Measurements from ENCODE around the gene PLVAP.
"Not testable (repeated sequence)": the region's sequence is repeated elsewhere in the genome, so short reads cannot be mapped to it uniquely, and the experiment has no call there.

Gene PLVAP

DNA sequence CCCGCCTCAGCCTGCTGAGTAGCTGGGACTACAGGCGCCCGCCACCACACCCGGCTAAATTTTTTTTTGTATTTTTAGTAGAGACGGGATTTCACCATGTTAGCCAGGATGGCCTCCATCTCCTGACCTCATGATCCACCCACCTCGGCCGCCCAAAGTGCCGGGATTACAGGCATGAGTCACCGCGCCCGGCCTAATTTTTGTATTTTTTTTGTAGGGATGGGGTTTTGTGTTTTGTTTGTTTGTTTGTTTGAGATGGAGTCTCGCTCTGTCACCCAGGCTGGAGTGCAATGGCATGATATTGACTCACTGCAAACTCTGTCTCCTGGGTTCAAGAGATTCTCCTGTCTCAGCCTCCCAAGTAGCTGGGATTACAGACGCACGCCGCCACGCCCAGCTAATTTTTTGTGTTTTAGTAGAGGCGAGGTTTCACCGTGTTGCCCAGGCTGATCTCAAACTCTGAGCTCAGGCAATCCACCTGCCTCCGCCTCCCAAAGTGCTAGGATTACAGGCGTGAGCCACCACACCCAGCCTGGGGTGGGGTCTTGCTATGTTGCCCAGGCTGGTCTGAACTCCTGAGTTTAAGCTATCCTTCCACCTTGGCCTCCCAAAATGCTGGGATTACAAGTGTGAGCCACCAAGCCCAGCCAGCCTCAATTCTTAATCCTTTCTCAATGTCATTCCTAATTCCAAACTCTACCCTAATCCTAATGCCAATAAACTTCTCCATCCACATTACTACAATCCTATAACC is 13.1 kb downstream of the PLVAP start:
- DNase-seq (ENCODE audit: low spot score in 2 of 2); H3K4me1 Mint-ChIP-seq; H3K9me3 Mint-ChIP-seq; H3K27ac Mint-ChIP-seq (ENCODE audit: low read depth); H3K4me3 Mint-ChIP-seq; ATAC-seq (replicated peaks; ENCODE audit: extremely low read depth, poor library complexity, severe bottlenecking); H3K36me3 Mint-ChIP-seq (ENCODE audit: insufficient read depth): not testable (repeated sequence)
- peaks cover 22% of the 10 kb centered on the region for H3K27me3 Mint-ChIP-seq

GRCh38 chr19:17359905-17360800 is 17.0 kb downstream of the PLVAP start:
- Mint-ChIP-seq H3K4me3 (no peak overlapping the region), H3K4me1 (no peaks in the 10 kb centered on the region), H3K36me3 (ENCODE audit: insufficient read depth) (peaks cover 1% of the 10 kb centered on the region), H3K27me3 (peaks cover 4% of the 10 kb centered on the region), H3K27ac (ENCODE audit: low read depth) (no peak overlapping the region), H3K9me3 (no peaks in the 10 kb centered on the region)
- DNase-seq (ENCODE audit: low spot score in 2 of 2): no peak
- no peak for ATAC-seq (replicated peaks; ENCODE audit: extremely low read depth, poor library complexity, severe bottlenecking)

- Mint-ChIP-seq H3K4me3 (no peak overlapping the region), H3K27ac (ENCODE audit: low read depth) (no peak overlapping the region), H3K36me3 (ENCODE audit: insufficient read depth) (peaks cover 2% of the 10 kb centered on the region), H3K27me3 (peaks cover 7% of the 10 kb centered on the region), H3K4me1 (no peaks in the 10 kb centered on the region), H3K9me3 (no peaks in the 10 kb centered on the region)
- DNase-seq (ENCODE audit: low spot score in 2 of 2) (no peak), ATAC-seq (replicated peaks; ENCODE audit: extremely low read depth, poor library complexity, severe bottlenecking) (no peak)
These were observed 18.7 kb downstream of the PLVAP start for GRCh38 chr19:17358395-17358794.

GRCh38 chr19:17357724-17358123 is 19.4 kb downstream of the PLVAP start:
- Mint-ChIP-seq H3K4me1 (no peaks in the 10 kb centered on the region), H3K27ac (ENCODE audit: low read depth) (no peak overlapping the region), H3K36me3 (ENCODE audit: insufficient read depth) (peaks cover 2% of the 10 kb centered on the region), H3K9me3 (no peaks in the 10 kb centered on the region), H3K4me3 (no peak overlapping the region), H3K27me3 (peaks cover 14% of the 10 kb centered on the region)
- ATAC-seq (replicated peaks; ENCODE audit: extremely low read depth, poor library complexity, severe bottlenecking): no peak
- no peak for DNase-seq (ENCODE audit: low spot score in 2 of 2)

DNA sequence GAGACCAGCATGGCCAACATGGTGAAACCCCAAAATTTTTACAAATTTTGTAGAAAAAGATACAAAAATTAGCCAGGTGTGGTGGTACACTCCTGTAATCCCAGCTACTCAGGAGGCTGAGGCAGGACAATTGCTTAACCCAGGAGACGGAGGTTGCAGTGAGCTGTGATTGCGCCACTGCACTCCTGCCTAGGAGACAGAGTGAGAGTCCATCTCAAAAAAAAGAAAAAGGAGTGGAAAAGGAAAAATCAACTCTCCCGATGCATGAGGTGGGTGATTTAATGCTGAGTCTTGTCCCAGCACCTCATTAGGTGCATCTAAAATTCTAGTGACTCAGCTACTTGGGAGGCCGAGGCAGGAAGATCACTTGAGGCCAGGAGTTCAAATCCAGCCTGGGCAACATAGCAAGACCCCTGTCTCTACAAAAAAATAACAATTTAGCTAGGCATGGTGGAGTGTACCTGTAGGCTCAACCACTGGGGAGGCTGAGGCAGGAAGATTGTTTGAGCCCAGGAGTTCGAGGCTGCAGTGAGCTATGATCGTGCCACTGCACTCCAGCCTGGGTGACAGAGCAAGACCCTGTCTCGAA is 20.0 kb downstream of the PLVAP start:
- DNase-seq (ENCODE audit: low spot score in 2 of 2) (no peak), ATAC-seq (replicated peaks; ENCODE audit: extremely low read depth, poor library complexity, severe bottlenecking) (no peak)
- H3K27ac Mint-ChIP-seq (ENCODE audit: low read depth): no peak overlapping the region
- no peaks in the 10 kb centered on the region for H3K4me1 Mint-ChIP-seq
- no peak overlapping the region for H3K4me3 Mint-ChIP-seq
- peaks cover 2% of the 10 kb centered on the region for H3K36me3 Mint-ChIP-seq (ENCODE audit: insufficient read depth)
- no peaks in the 10 kb centered on the region for H3K9me3 Mint-ChIP-seq
- H3K27me3 Mint-ChIP-seq: peaks cover 17% of the 10 kb centered on the region

DNA sequence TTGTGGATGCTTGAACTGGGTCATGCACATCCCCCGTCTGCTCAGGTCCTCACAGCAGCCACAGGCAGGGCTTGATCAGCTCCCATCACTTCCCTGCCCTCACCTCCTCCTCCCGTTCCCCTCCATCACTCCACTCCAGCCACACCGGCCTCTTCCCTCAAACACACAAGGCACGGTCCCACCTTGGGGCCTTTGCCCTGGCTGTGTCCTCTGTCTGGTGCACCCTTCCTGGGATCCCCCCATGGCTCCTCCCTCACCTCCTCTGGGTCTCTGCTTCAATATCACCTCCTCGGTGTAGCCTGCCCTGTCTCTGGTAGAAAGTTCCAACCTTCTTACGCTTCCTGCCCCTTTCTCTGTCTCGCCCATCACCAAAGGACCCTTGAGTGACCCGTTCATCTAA is 23.8 kb downstream of the PLVAP start:
- DNase-seq (ENCODE audit: low spot score in 2 of 2) (no peak), ATAC-seq (replicated peaks; ENCODE audit: extremely low read depth, poor library complexity, severe bottlenecking) (no peak)
- peaks cover 2% of the 10 kb centered on the region for H3K36me3 Mint-ChIP-seq (ENCODE audit: insufficient read depth)
- H3K4me3 Mint-ChIP-seq: no peak overlapping the region
- peaks cover 35% of the 10 kb centered on the region for H3K27me3 Mint-ChIP-seq
- no peaks in the 10 kb centered on the region for H3K9me3 Mint-ChIP-seq
- H3K4me1 Mint-ChIP-seq: no peaks in the 10 kb centered on the region
- H3K27ac Mint-ChIP-seq (ENCODE audit: low read depth): no peak overlapping the region

DNA sequence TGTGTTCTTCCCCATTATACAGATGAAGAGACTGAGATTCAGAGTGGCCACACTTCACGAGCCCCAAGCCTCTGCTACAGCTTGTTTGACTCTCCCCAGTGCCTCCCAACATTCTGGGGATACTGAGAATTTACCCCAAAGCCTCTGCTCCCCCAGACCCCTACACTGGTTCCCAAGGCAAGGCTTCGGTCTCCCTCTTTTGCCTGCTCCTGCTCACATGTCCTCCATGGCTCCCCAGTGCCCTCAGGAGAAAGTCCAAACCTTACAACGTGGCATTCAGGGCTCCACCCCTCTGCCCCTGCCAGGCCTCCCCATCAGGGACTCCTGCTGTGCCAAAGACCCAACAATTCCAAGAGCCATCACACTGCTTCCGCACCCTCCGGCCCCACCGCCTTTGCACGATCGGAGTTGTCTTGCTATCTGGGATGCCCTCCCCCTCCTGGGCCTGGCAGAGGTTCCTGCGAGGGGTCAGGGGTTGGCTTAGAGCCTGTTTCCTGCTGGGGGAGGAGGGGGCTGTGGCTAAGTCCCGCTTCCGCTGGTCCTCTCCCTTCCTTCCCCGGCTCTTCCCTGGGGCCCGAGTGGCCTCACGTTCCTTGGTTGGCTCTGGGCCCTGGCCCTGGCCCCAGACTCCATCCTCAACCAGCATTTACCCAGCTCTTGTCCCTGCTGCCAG is 24.4 kb downstream of the PLVAP start:
- DNase-seq (ENCODE audit: low spot score in 2 of 2) (no peak), ATAC-seq (replicated peaks; ENCODE audit: extremely low read depth, poor library complexity, severe bottlenecking) (no peak)
- H3K27me3 Mint-ChIP-seq: peaks cover 42% of the 10 kb centered on the region
- H3K4me1 Mint-ChIP-seq: no peaks in the 10 kb centered on the region
- H3K27ac Mint-ChIP-seq (ENCODE audit: low read depth): no peak overlapping the region
- H3K36me3 Mint-ChIP-seq (ENCODE audit: insufficient read depth): peaks cover 2% of the 10 kb centered on the region
- no peak overlapping the region for H3K4me3 Mint-ChIP-seq
- H3K9me3 Mint-ChIP-seq: no peaks in the 10 kb centered on the region

DNA sequence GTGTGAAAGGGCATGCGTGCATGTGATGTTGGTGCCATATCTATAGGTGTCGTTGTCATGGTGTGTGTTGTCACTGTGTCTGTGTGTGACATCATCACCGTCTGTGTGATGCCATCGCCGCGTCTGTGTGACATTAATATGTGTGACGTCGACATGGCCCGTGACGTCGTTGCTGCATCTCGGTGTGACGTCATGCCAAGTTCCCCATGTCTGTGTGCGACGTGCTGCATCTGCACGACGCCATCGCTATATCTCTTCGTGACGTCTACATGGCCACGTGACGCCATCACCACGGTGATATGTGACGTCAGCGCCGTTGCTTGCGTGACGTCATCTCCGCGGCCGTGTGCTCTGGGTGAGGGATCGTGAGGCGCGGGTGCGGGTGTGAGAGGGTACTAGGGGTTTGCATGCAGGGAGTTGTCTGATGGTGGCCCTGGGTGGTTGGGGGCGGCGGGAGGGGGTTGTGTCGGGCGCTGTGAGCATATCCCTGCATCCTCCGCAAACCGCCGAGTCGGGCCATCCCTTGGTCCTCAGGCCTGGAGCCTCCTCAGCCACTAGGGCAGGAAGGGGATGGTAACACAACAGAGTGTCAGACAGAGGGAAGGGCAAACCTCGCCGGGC is 25.2 kb downstream of the PLVAP start:
- Mint-ChIP-seq H3K4me1 (no peaks in the 10 kb centered on the region), H3K36me3 (ENCODE audit: insufficient read depth) (peaks cover 2% of the 10 kb centered on the region), H3K27me3 (peaks cover 49% of the 10 kb centered on the region), H3K27ac (ENCODE audit: low read depth) (no peak overlapping the region), H3K9me3 (no peaks in the 10 kb centered on the region), H3K4me3 (no peak overlapping the region)
- ATAC-seq (replicated peaks; ENCODE audit: extremely low read depth, poor library complexity, severe bottlenecking) (no peak), DNase-seq (ENCODE audit: low spot score in 2 of 2) (no peak)

DNA sequence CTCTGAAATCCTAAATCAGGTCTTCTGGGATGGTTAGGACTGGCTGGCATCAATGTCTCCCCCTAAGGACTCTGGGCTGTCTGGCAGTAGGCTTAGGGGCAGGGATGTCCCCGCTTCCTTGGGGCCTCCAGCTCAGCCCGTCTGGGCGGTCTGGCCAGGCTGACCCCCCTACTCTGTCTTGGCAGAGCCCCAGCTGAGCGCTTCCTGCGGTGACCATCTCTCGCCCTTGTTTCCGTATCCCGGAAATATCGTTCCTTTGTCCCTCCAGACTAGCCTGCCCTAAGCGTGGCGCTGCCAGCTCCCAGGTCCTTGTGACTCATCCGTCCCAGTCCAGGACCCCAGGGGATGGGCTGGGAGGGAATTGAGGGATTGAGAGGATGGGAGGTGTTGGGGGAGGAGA is 28.4 kb downstream of the PLVAP start:
- peaks cover 45% of the 10 kb centered on the region for H3K27me3 Mint-ChIP-seq

DNA sequence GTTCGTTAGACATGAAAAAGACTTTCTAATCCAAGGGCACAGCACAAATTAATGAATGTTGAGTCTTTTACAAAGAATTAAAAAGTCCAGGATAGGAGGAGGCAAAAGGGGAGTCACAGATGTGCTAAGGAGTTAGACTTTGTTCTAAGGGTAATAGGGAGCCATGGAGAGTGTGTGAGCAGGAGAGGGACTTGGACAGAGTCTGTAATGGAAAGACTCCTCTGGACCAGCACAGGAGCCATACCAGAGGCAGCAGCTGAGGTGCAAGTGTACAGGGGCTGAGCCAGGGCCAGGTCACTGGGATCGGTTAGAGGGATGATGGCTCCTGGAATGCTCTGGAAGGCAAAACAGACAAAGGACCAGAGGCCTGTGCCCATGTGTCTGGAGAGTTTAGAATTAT is 29.3 kb downstream of the PLVAP start:
- Mint-ChIP-seq H3K9me3 (no peaks in the 10 kb centered on the region), H3K4me1 (peaks cover 6% of the 10 kb centered on the region), H3K4me3 (no peak overlapping the region), H3K27me3 (peaks cover 36% of the 10 kb centered on the region), H3K27ac (ENCODE audit: low read depth) (no peak overlapping the region), H3K36me3 (ENCODE audit: insufficient read depth) (no peaks in the 10 kb centered on the region)
- ATAC-seq (replicated peaks; ENCODE audit: extremely low read depth, poor library complexity, severe bottlenecking): no peak
- no peak for DNase-seq (ENCODE audit: low spot score in 2 of 2)

More for the DNA sequence above, 28.4 kb downstream of the PLVAP start:
- no peaks in the 10 kb centered on the region for H3K9me3 Mint-ChIP-seq
- H3K4me1 Mint-ChIP-seq: peaks cover 6% of the 10 kb centered on the region
- H3K4me3 Mint-ChIP-seq: no peak overlapping the region
- peaks cover 2% of the 10 kb centered on the region for H3K36me3 Mint-ChIP-seq (ENCODE audit: insufficient read depth)
- H3K27ac Mint-ChIP-seq (ENCODE audit: low read depth): no peak overlapping the region
- DNase-seq (ENCODE audit: low spot score in 2 of 2): no peak
- ATAC-seq (replicated peaks; ENCODE audit: extremely low read depth, poor library complexity, severe bottlenecking): no peak

- no peak overlapping the region for H3K4me3 Mint-ChIP-seq
These were observed 29.8 kb downstream of the PLVAP start for GRCh38 chr19:17347361-17347760.

DNA sequence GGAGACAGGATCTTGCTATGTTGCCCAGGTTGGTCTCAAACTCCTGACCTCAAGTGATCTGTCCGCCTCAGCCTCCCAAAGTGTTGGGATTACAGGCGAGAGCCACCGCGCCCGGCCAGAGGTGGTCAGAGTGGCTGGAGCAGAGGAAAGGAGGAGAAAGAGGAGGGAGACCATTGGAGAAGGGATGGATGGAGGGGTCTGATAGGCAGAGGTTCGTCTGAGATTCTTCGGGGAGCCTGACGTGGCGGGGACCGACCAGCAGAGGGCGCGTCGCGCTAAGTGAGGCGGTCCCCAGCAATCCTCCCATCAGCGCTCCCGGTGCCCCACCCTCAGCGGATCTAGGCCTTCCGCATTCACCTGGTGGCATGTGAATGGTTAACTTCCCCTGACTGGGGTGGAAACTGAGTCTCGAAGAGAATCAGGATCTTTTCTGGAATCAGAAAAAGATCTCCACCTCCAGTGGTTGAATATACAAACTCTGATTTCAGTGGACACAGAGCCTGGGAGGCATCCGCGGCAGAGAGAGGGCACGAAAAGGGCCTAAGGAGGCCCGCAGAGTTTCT is 31.0 kb downstream of the PLVAP start:
- Mint-ChIP-seq H3K27ac (ENCODE audit: low read depth) (no peak overlapping the region), H3K4me1 (peaks cover 6% of the 10 kb centered on the region), H3K27me3 (peaks cover 21% of the 10 kb centered on the region), H3K4me3 (no peak overlapping the region), H3K36me3 (ENCODE audit: insufficient read depth) (peaks cover 2% of the 10 kb centered on the region), H3K9me3 (no peaks in the 10 kb centered on the region)
- DNase-seq (ENCODE audit: low spot score in 2 of 2): peak; percentile 60 to 78
- ATAC-seq (replicated peaks; ENCODE audit: extremely low read depth, poor library complexity, severe bottlenecking): peak; percentile 75

More at GRCh38 chr19:17347361-17347760, 29.8 kb downstream of the PLVAP start:
- DNase-seq (ENCODE audit: low spot score in 2 of 2) (no peak), ATAC-seq (replicated peaks; ENCODE audit: extremely low read depth, poor library complexity, severe bottlenecking) (no peak)
- Mint-ChIP-seq H3K27ac (ENCODE audit: low read depth) (no peak overlapping the region), H3K9me3 (no peaks in the 10 kb centered on the region), H3K36me3 (ENCODE audit: insufficient read depth) (no peaks in the 10 kb centered on the region), H3K27me3 (peaks cover 33% of the 10 kb centered on the region), H3K4me1 (peaks cover 6% of the 10 kb centered on the region)

Data from central memory CD8-positive, alpha-beta T cell (primary cell).